Neural progenitor cell (in vitro differentiated cells): ENCODE measurements around the gene UNC5B. TPM values are rescaled to one million over a fixed set of nuclear protein-coding genes. Genes with fewer than 3 reads are reported as not detected.

Experiments used
- DNase-seq: peaks from one replicate; pipeline ENCODE4 v3.0.0-alpha.2; 2016; ENCODE audit warnings: low spot score
- H2AFZ ChIP-seq: fragments of 200-600 bp; sonication (generic); replicated peaks from 2 replicates; pipeline ENCODE4 v1.6.1; 2016; ENCODE audit warnings: antibody characterized with exemption
- H3F3A ChIP-seq: fragments of 200-600 bp; sonication (generic); 2 replicates; pipeline ENCODE4 v1.6.1; 2016; ENCODE audit warnings: antibody characterized with exemption, low read depth
- H3K27ac ChIP-seq: fragments of 200-600 bp; sonication (generic); 2 replicates; pipeline ENCODE4 v1.5.1; 2016; ENCODE audit warnings: mild to moderate bottlenecking
- H3K27me3 ChIP-seq: fragments of 200-600 bp; sonication (generic); 2 replicates; pipeline ENCODE4 v1.6.1; 2016; ENCODE audit warnings: mild to moderate bottlenecking, moderate library complexity
- H3K36me3 ChIP-seq: fragments of 200-600 bp; sonication (generic); 2 replicates; pipeline ENCODE4 v1.5.1; 2016
- H3K4me1 ChIP-seq: fragments of 200-600 bp; sonication (generic); 2 replicates; pipeline ENCODE4 v1.6.1; 2016; ENCODE audit warnings: mixed run types
- H3K4me2 ChIP-seq: fragments of 200-600 bp; sonication (generic); 2 replicates; pipeline ENCODE4 v1.6.1; 2016
- H3K4me3 ChIP-seq: fragments of 200-600 bp; sonication (generic); 2 replicates; pipeline ENCODE4 v1.5.1; 2016
- H3K79me2 ChIP-seq: fragments of 200-600 bp; sonication (generic); 2 replicates; pipeline ENCODE4 v1.6.1; 2016; ENCODE audit warnings: low read depth
- H3K9ac ChIP-seq: fragments of 200-600 bp; sonication (generic); 2 replicates; pipeline ENCODE4 v1.6.1; 2016
- H3K9me3 ChIP-seq: fragments of 200-600 bp; sonication (generic); 2 replicates; pipeline ENCODE4 v1.5.1; 2016; ENCODE audit warnings: low read depth
- H4K20me1 ChIP-seq: fragments of 200-600 bp; sonication (generic); 2 replicates; pipeline ENCODE4 v1.6.1; 2016; ENCODE audit warnings: low read depth
- H3K27ac Mint-ChIP-seq: 3 replicates; pipeline ENCODE4 v1.8.0; 2021; ENCODE audit warnings: mixed read lengths
- H3K27me3 Mint-ChIP-seq: 2 replicates; pipeline ENCODE4 v1.8.0; 2022; ENCODE audit warnings: low read depth, mild to moderate bottlenecking, inconsistent platforms, moderate library complexity, mixed read lengths; ENCODE audit not compliant: insufficient read depth
- H3K36me3 Mint-ChIP-seq: 3 replicates; pipeline ENCODE4 v1.8.0; 2021; ENCODE audit warnings: mixed read lengths
- H3K4me1 Mint-ChIP-seq: 3 replicates; pipeline ENCODE4 v1.8.0; 2021; ENCODE audit warnings: mixed read lengths
- H3K4me3 Mint-ChIP-seq: 3 replicates; pipeline ENCODE4 v1.8.0; 2021; ENCODE audit warnings: mild to moderate bottlenecking, moderate library complexity, mixed read lengths
- H3K9me3 Mint-ChIP-seq: 3 replicates; pipeline ENCODE4 v1.8.0; 2020; ENCODE audit warnings: mixed read lengths
- CTCF ChIP-seq: fragments of 200-600 bp; sonication (generic); IDR thresholded peaks from 2 replicates; pipeline ENCODE4 v1.5.1; 2017; ENCODE audit warnings: antibody characterized with exemption, mild to moderate bottlenecking
- EZH2 ChIP-seq: fragments of 200-600 bp; sonication (generic); IDR thresholded peaks from 2 replicates; pipeline ENCODE4 v1.6.1; 2017; ENCODE audit warnings: antibody characterized with exemption, mild to moderate bottlenecking, moderate library complexity
- EZH2phosphoT487 ChIP-seq: fragments of 200-600 bp; sonication (generic); IDR thresholded peaks from 2 replicates; pipeline ENCODE4 v1.6.1; 2017; ENCODE audit warnings: antibody characterized with exemption
- total RNA-seq: library from RNA; depleted of rRNA; stranded (reverse); fragments of >200 nt; gene quantifications from 2 replicates; pipeline ENCODE4 v1.2.3, GENCODE V29; 2015; ENCODE audit warnings: low replicate concordance

Gene UNC5B
- total RNA-seq, 1 donor from 2014 or later = 3.3 TPM

DNA sequence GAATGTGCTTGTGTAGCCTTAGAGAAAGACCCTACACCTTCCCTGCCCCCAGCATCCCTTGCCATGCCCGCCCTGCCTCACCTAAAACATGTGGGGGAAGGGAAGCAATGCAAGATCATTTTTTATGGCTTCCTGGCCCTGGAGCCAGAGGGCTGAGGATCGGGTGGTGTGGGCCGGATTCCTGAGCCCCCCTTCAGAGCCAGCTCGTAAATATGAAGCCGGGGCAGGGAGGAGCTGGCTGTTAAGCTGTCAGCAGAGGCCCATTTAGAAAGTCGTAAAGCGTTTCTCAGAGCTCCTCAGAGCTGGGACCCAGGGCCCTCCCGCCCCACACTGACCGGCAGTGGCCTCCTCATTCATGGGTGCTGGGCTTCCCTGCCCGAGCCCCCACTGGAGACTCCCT, 23.9 kb downstream of the UNC5B start:
- Histone ChIP-seq H3K9me3 (no peaks in the 10 kb centered on the region), H3K4me1 (peaks cover 26% of the 10 kb centered on the region), H3K9ac (no peak overlapping the region), H2AFZ (no peak overlapping the region), H3K4me3 (no peak overlapping the region), H3K4me2 (peak overlapping the region; percentile 6), H3K27ac (no peak overlapping the region), H4K20me1 (no peaks in the 10 kb centered on the region), H3F3A (no peaks in the 10 kb centered on the region), H3K79me2 (no peaks in the 10 kb centered on the region), H3K27me3 (no peaks in the 10 kb centered on the region), H3K36me3 (no peaks in the 10 kb centered on the region)
- DNase-seq = no peak
- Mint-ChIP-seq H3K27ac (no peak overlapping the region), H3K36me3 (no peaks in the 10 kb centered on the region), H3K9me3 (no peaks in the 10 kb centered on the region), H3K27me3 (peaks cover 6% of the 10 kb centered on the region), H3K4me1 (peaks cover 52% of the 10 kb centered on the region), H3K4me3 (no peak overlapping the region)
- TF ChIP-seq CTCF (no peak), EZH2 (no peak), EZH2phosphoT487 (no peak)

GRCh38 chr10:71236822-71237682, 24.7 kb downstream of the UNC5B start:
- H3K4me1 ChIP-seq = peaks cover 25% of the 10 kb centered on the region

GRCh38 chr10:71237843-71238623, 25.7 kb downstream of the UNC5B start:
- H3K9ac ChIP-seq = no peak overlapping the region

More at GRCh38 chr10:71236822-71237682, 24.7 kb downstream of the UNC5B start:
- H3K9ac ChIP-seq = no peak overlapping the region
- H3K27me3 Mint-ChIP-seq = peaks cover 6% of the 10 kb centered on the region
- no peaks in the 10 kb centered on the region for H3K9me3 Mint-ChIP-seq
- no peaks in the 10 kb centered on the region for H3K9me3 ChIP-seq
- no peak overlapping the region for H3K27ac ChIP-seq
- H3K27me3 ChIP-seq = no peaks in the 10 kb centered on the region
- H3K36me3 ChIP-seq = no peaks in the 10 kb centered on the region
- TF ChIP-seq EZH2 (no peak), CTCF (no peak), EZH2phosphoT487 (no peak)
- no peaks in the 10 kb centered on the region for H3K79me2 ChIP-seq
- H3K4me1 Mint-ChIP-seq = peaks cover 55% of the 10 kb centered on the region
- no peak overlapping the region for H3K4me3 Mint-ChIP-seq
- H4K20me1 ChIP-seq = no peaks in the 10 kb centered on the region
- no peak overlapping the region for H2AFZ ChIP-seq
- no peaks in the 10 kb centered on the region for H3F3A ChIP-seq
- H3K4me3 ChIP-seq = no peak overlapping the region
- peak overlapping the region; percentile 40 for H3K27ac Mint-ChIP-seq
- no peak for DNase-seq
- no peak overlapping the region for H3K4me2 ChIP-seq
- no peaks in the 10 kb centered on the region for H3K36me3 Mint-ChIP-seq

More at GRCh38 chr10:71237843-71238623, 25.7 kb downstream of the UNC5B start:
- Histone ChIP-seq H3K27ac (no peak overlapping the region), H3K4me2 (no peak overlapping the region), H3K79me2 (no peaks in the 10 kb centered on the region), H3F3A (no peaks in the 10 kb centered on the region), H3K27me3 (no peaks in the 10 kb centered on the region), H3K4me3 (no peak overlapping the region), H3K36me3 (no peaks in the 10 kb centered on the region), H3K4me1 (peaks cover 21% of the 10 kb centered on the region), H3K9me3 (no peaks in the 10 kb centered on the region), H2AFZ (no peak overlapping the region), H4K20me1 (no peaks in the 10 kb centered on the region)
- H3K27me3 Mint-ChIP-seq = peaks cover 6% of the 10 kb centered on the region
- H3K36me3 Mint-ChIP-seq = no peaks in the 10 kb centered on the region
- TF ChIP-seq EZH2 (no peak), CTCF (no peak), EZH2phosphoT487 (no peak)
- H3K4me3 Mint-ChIP-seq = no peak overlapping the region
- H3K4me1 Mint-ChIP-seq = peaks cover 53% of the 10 kb centered on the region
- no peak for DNase-seq
- H3K9me3 Mint-ChIP-seq = no peaks in the 10 kb centered on the region
- H3K27ac Mint-ChIP-seq = peak overlapping the region; percentile 40
